ENCODE measurements around the gene DUSP23. TPM values are rescaled to one million over a fixed set of nuclear protein-coding genes. Genes with fewer than 3 reads are reported as not detected.

Gene DUSP23
- total and polyA plus RNA-seq, 5 experiments from 2014 or later: 13.0 to 57.7 (median 50.0) TPM

Other genes with a start within 250 kb of the DUSP23 start
- not detected for gene OR10J5, start 245.0 kb upstream of the DUSP23 start, total RNA-seq
- not detected for gene OR10J5, start 245.0 kb upstream of the DUSP23 start, polyA plus RNA-seq
- not detected for gene APCS, start 193.1 kb upstream of the DUSP23 start, total RNA-seq
- gene APCS, start 193.1 kb upstream of the DUSP23 start, polyA plus RNA-seq: not detected
- not detected for gene CRP, start 66.4 kb upstream of the DUSP23 start, total RNA-seq
- gene CRP, start 66.4 kb upstream of the DUSP23 start, polyA plus RNA-seq: not detected
- 1 to 10 TPM; 2.1 TPM for gene FCRL6, start 21.4 kb downstream of the DUSP23 start, total RNA-seq
- 100 to 1,000 TPM in 1 of 3 donors, 1 to 10 TPM in 2; 2.1 to 127 (median 6.6) TPM for gene FCRL6, start 21.4 kb downstream of the DUSP23 start, polyA plus RNA-seq
- under 1 TPM; 0.10 to 0.36 TPM for gene SLAMF8, start 45.9 kb downstream of the DUSP23 start, total RNA-seq
- gene SLAMF8, start 45.9 kb downstream of the DUSP23 start, polyA plus RNA-seq: 1 to 10 TPM in 1 of 3 donors, under 1 TPM in 2; 0.47 to 3.0 (median 0.64) TPM
- not detected for gene VSIG8, start 81.7 kb downstream of the DUSP23 start, total RNA-seq
- not detected for gene VSIG8, start 81.7 kb downstream of the DUSP23 start, polyA plus RNA-seq
- 1 to 10 TPM; 1.3 to 1.5 TPM for gene CFAP45, start 119.2 kb downstream of the DUSP23 start, total RNA-seq
- under 1 TPM in 1 of 3 donors, not detected in 2; 0.33 TPM for gene CFAP45, start 119.2 kb downstream of the DUSP23 start, polyA plus RNA-seq
- gene TAGLN2, start 144.5 kb downstream of the DUSP23 start, total RNA-seq: 100 to 1,000 TPM; 125 to 136 TPM
- gene TAGLN2, start 144.5 kb downstream of the DUSP23 start, polyA plus RNA-seq: 100 to 1,000 TPM; 477 to 825 (median 609) TPM
- gene IGSF9, start 164.7 kb downstream of the DUSP23 start, total RNA-seq: under 1 TPM; 0.16 to 0.21 TPM
- not detected for gene IGSF9, start 164.7 kb downstream of the DUSP23 start, polyA plus RNA-seq
- not detected for gene SLAMF9, start 173.3 kb downstream of the DUSP23 start, total RNA-seq
- gene SLAMF9, start 173.3 kb downstream of the DUSP23 start, polyA plus RNA-seq: not detected